Left ventricle myocardium inferior (tissue), 1 donor: ENCODE data around the gene PLEKHM2. TPM values are rescaled to one million over a fixed set of nuclear protein-coding genes. Genes with fewer than 3 reads are reported as not detected.

Experiments used
- DNase-seq: peaks from one replicate; pipeline ENCODE4 v3.0.0-alpha.2; 2020
- H3K27ac ChIP-seq: fragments of 200-600 bp; replicated peaks from 2 replicates; pipeline ENCODE4 v1.8.0; 2021
- H3K27me3 ChIP-seq: fragments of 200-600 bp; 2 replicates; pipeline ENCODE4 v1.8.0; 2021; ENCODE audit warnings: low read depth
- H3K36me3 ChIP-seq: fragments of 200-600 bp; 2 replicates; pipeline ENCODE4 v1.8.0; 2021
- H3K4me1 ChIP-seq: fragments of 200-600 bp; 2 replicates; pipeline ENCODE4 v1.8.0; 2021
- H3K4me3 ChIP-seq: fragments of 200-600 bp; 2 replicates; pipeline ENCODE4 v1.8.0; 2021; ENCODE audit warnings: mild to moderate bottlenecking, moderate library complexity
- H3K9me3 ChIP-seq: fragments of 200-600 bp; replicated peaks from 2 replicates; pipeline ENCODE4 v1.8.0; 2021
- CTCF ChIP-seq: fragments of 200-600 bp; IDR thresholded peaks from 2 replicates; pipeline ENCODE4 v1.8.0; 2021; ENCODE audit warnings: antibody characterized with exemption, mild to moderate bottlenecking, borderline replicate concordance
- intact Hi-C: fragments of 100-400 bp; cut with micrococcal nuclease; formaldehyde crosslinking; loops from one replicate; pipeline ENCODE4 v1.11.0; 2022
- total RNA-seq: library from RNA; stranded (reverse); fragmentation: NEBNext Ultra II Directional; extraction: Animal tissue kit (Norgen Biotek cat#: 25700); gene quantifications from one replicate; pipeline ENCODE4 v1.2.1, GENCODE V29; 2021
- donor health status: DM: no; HTN: yes; CAD: no; lungs with severe emphysema.

The PLEKHM2 gene
- total RNA-seq, 1 donor from 2014 or later, result 90.3 TPM

- H3K4me1 ChIP-seq, result peaks cover 100% of the 10 kb centered on the region
- TF ChIP-seq CTCF, result no peak
- no peaks in the 10 kb centered on the region for H3K27me3 ChIP-seq
- intact Hi-C loops, result no loop called here
- no peaks in the 10 kb centered on the region for H3K36me3 ChIP-seq
- no peak for DNase-seq
- H3K27ac ChIP-seq, result peak overlapping the region; percentile 42
- no peak overlapping the region for H3K4me3 ChIP-seq
- no peaks in the 10 kb centered on the region for H3K9me3 ChIP-seq
Observed at GRCh38 chr1:15708486-15709137, 24.5 kb downstream of the PLEKHM2 start.

DNA sequence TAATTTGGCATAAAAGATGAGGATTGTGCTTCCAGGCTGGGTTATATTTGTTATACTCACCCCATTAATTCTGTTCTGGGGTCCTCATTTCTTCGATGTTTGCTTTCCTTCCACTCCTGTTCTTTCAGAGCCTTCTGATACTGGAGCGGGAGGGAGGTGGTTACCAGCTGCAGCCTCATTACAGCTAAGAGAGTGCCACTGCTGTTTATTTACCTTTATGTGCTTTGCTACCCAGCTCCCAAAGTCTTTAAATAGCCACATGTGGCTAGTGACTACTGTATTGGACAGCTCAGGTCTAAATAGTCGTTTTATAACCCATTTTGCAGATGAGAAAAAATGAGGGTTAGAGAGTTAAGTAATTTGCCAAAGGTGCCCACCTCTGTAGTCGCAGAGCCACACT lies 25.1 kb downstream of the PLEKHM2 start:
- Histone ChIP-seq H3K9me3 (no peaks in the 10 kb centered on the region), H3K4me3 (no peak overlapping the region), H3K27ac (peak overlapping the region; percentile 42), H3K36me3 (no peaks in the 10 kb centered on the region), H3K4me1 (peaks cover 100% of the 10 kb centered on the region), H3K27me3 (no peaks in the 10 kb centered on the region)
- DNase-seq, result no peak
- TF ChIP-seq CTCF, result no peak
- intact Hi-C loops, result no loop called here

GRCh38 chr1:15712168-15712567 lies 28.0 kb downstream of the PLEKHM2 start:
- H3K27me3 ChIP-seq, result no peaks in the 10 kb centered on the region
- no peak for DNase-seq
- H3K36me3 ChIP-seq, result peaks cover 13% of the 10 kb centered on the region
- peak overlapping the region; percentile 53 for H3K27ac ChIP-seq
- peaks cover 100% of the 10 kb centered on the region for H3K4me1 ChIP-seq
- intact Hi-C loops, result no loop called here
- TF ChIP-seq CTCF, result no peak
- H3K9me3 ChIP-seq, result no peaks in the 10 kb centered on the region
- H3K4me3 ChIP-seq, result no peak overlapping the region

DNA sequence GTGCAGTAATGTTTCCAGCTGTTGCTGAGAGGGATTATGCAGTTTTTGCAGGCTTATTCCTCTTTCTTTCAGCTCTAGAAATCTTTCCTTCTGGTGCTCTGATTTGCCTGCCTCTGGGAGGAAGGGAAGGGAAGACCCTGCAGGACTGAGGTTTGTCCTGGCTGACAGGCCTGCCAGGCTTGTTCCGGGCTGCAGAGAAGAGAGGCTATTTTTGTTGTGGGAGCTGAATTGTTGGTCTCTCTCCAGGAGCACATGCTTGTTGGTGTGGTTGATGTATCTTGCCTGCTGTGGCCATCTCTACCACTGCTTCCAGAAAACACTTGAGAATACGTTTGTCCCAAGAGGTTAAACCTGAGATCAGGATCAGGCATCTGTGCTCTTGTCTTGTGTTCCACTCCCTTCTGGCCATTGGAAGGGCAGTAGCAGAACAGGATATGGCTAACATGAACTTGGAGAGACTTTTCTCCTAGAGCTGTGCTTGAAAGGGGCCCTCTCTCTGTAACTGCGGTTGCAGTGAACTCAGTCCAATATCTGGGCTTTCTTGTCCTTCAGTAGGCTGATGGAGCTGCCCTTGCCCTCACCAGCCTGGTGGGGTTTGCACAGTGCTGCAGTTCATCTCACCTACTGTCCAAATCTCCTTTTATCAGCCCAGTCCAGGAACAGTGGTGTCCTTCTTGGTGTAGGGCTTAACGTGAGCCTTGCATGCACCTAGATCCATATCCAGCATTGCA lies 30.5 kb downstream of the PLEKHM2 start:
- peak overlapping the region; percentile 87 for H3K27ac ChIP-seq
- no peaks in the 10 kb centered on the region for H3K27me3 ChIP-seq
- H3K9me3 ChIP-seq, result no peaks in the 10 kb centered on the region
- peaks cover 36% of the 10 kb centered on the region for H3K36me3 ChIP-seq
- intact Hi-C loops, result no loop called here
- DNase-seq, result no peak
- TF ChIP-seq CTCF, result no peak
- H3K4me3 ChIP-seq, result peak overlapping the region; percentile 9
- peaks cover 100% of the 10 kb centered on the region for H3K4me1 ChIP-seq

- Histone ChIP-seq H3K36me3 (peaks cover 66% of the 10 kb centered on the region), H3K27ac (peak overlapping the region; percentile 87), H3K9me3 (no peaks in the 10 kb centered on the region), H3K27me3 (no peaks in the 10 kb centered on the region), H3K4me3 (no peak overlapping the region), H3K4me1 (peaks cover 92% of the 10 kb centered on the region)
- TF ChIP-seq CTCF, result no peak
- intact Hi-C loops, result no loop called here
- no peak for DNase-seq
Observed at GRCh38 chr1:15717418-15718125, 33.5 kb downstream of the PLEKHM2 start.
